K562 (cell line): Measurements from ENCODE around the gene UBE2D2. TPM values are rescaled to one million over a fixed set of nuclear protein-coding genes. Genes with fewer than 3 reads are reported as not detected.

Source experiments
- CXXC5 ChIP-seq: fragments of 250-450 bp; sonication (Bioruptor Pico); IDR thresholded peaks from 2 replicates; pipeline ENCODE4 v1.8.0; 2022; ENCODE audit warnings: inconsistent platforms, mild to moderate bottlenecking, moderate library complexity
- DNMT1 ChIP-seq: fragments of 450-650 bp; IDR thresholded peaks from 2 replicates; pipeline ENCODE4 v1.6.1; 2016; ENCODE audit warnings: antibody characterized with exemption, mild to moderate bottlenecking
- ESRRA ChIP-seq: fragments of 450-650 bp; IDR thresholded peaks from 2 replicates; pipeline ENCODE4 v1.6.1; 2014; ENCODE audit warnings: low read depth, mild to moderate bottlenecking, moderate library complexity, borderline replicate concordance
- IFI16 ChIP-seq: fragments of 250-450 bp; sonication (Bioruptor Pico); IDR thresholded peaks from 2 replicates; pipeline ENCODE4 v2.1.2; 2022; ENCODE audit warnings: mild to moderate bottlenecking, inconsistent platforms
- KAT7 ChIP-seq: sonication (generic); formaldehyde crosslinking; IDR thresholded peaks from 2 replicates; pipeline ENCODE4 v1.8.0; 2022; ENCODE audit warnings: missing genetic modification reagents, mild to moderate bottlenecking, borderline replicate concordance
- NFIC ChIP-seq: fragments of 450-650 bp; IDR thresholded peaks from 2 replicates; pipeline ENCODE4 v1.6.1; 2017; ENCODE audit warnings: mild to moderate bottlenecking, inconsistent platforms
- NR2C2 ChIP-seq, 2 experiments: fragments of 200-800 bp in 1 of 2; sonication (Bioruptor generic) in 1 of 2; sonication (generic) in 1 of 2; formaldehyde crosslinking in 1 of 2; IDR thresholded peaks; 2 replicates each; pipeline versions ENCODE4 v1.6.1 to v1.8.0; 2016 to 2022; ENCODE audit warnings: mild to moderate bottlenecking in 1 of 2, missing compliant biosample characterization in 1 of 2, missing genetic modification characterization in 1 of 2, missing genetic modification reagents in 1 of 2
- PHF21A ChIP-seq: fragments of 450-650 bp; IDR thresholded peaks from 2 replicates; pipeline ENCODE4 v1.6.1; 2017; ENCODE audit warnings: low read depth, borderline replicate concordance
- POLR2A ChIP-seq: fragments of 450-650 bp; conservative IDR thresholded peaks from 2 replicates; pipeline ENCODE4 v1.6.1; 2016
- SAFB2 ChIP-seq: fragments of 200-400 bp; formaldehyde crosslinking; IDR thresholded peaks from 2 replicates; pipeline ENCODE4 v1.6.1; 2018; ENCODE audit warnings: borderline replicate concordance, low read length, low read depth, moderate library complexity; ENCODE audit not compliant: severe bottlenecking
- SNRNP70 ChIP-seq: fragments of 200-400 bp; formaldehyde crosslinking; optimal IDR thresholded peaks from 2 replicates; pipeline ENCODE3; 2017; ENCODE audit warnings: low read depth, low read length
- TEAD2 ChIP-seq: fragments of 450-650 bp; IDR thresholded peaks from 2 replicates; pipeline ENCODE4 v1.6.1; 2016; ENCODE audit warnings: missing genetic modification characterization, control low read depth, missing compliant biosample characterization
- YBX1 ChIP-seq: fragments of 450-650 bp; IDR thresholded peaks from 2 replicates; pipeline ENCODE4 v1.7.1; 2016; ENCODE audit warnings: mild to moderate bottlenecking
- ZNF232 ChIP-seq: sonication (generic); formaldehyde crosslinking; IDR thresholded peaks from 2 replicates; pipeline ENCODE4 v1.8.0; 2022; ENCODE audit warnings: mild to moderate bottlenecking, missing genetic modification reagents
- polyA plus RNA-seq, 8 experiments: library from polyadenylated mRNA; depleted of rRNA in 4 of 8; stranded (reverse) in 5 of 8; unstranded in 3 of 8; fragments of >200 nt; fragmentation: Nextera tagmentation in 2 of 8; fragmentation: Illumina TruSeq in 1 of 8; extraction: Ambion mirVana in 2 of 8; extraction: Trizol in 1 of 8; gene quantifications; 2 replicates each; pipeline versions ENCODE4 v1.2.1 to v1.2.3, GENCODE V29; 2011 to 2014; ENCODE audit warnings: inconsistent platforms in 1 of 8, missing spikeins in 1 of 8
- total RNA-seq, 7 experiments: library from RNA; depleted of rRNA in 6 of 7; stranded (reverse); fragments of >200 nt in 6 of 7; fragmentation: Illumina TruSeq in 2 of 7; extraction: Trizol in 2 of 7; gene quantifications; 2 replicates each; pipeline versions ENCODE4 v1.2.1 to v1.2.3, GENCODE V29; 2011 to 2021; ENCODE audit warnings: low replicate concordance in 1 of 7
- TF ChIP-seq, protein P1 (sequence below): fragments of 250-450 bp; sonication (Bioruptor Pico); IDR thresholded peaks from 2 replicates; pipeline ENCODE4 v1.8.0; 2022; ENCODE audit warnings: inconsistent platforms
- TF ChIP-seq, protein P2 (sequence below): IDR thresholded peaks from 3 replicates; pipeline ENCODE4 v1.6.1; 2011; ENCODE audit warnings: borderline replicate concordance, mild to moderate bottlenecking; ENCODE audit not compliant: insufficient read length, insufficient read depth
- TF ChIP-seq, protein P3 (sequence below), 2 experiments: fragments of 150-350 bp in 1 of 2; IDR thresholded peaks; 2 replicates each; pipeline ENCODE4 v1.6.1; 2012 to 2016; ENCODE audit warnings: low read depth in 2 of 2, low read length in 2 of 2, mild to moderate bottlenecking in 1 of 2, moderate library complexity in 1 of 2
- TF ChIP-seq, protein P4 (sequence below): fragments of 450-650 bp; formaldehyde crosslinking; IDR thresholded peaks from 2 replicates; pipeline ENCODE4 v1.4.0; 2020; ENCODE audit warnings: mild to moderate bottlenecking

The UBE2D2 gene
- total and polyA plus RNA-seq, 9 of the 15 experiments (the other 6 are each of a cell fraction or from before 2014, with no cell fraction given) = 53.6 to 198 (median 122) TPM

DNA sequence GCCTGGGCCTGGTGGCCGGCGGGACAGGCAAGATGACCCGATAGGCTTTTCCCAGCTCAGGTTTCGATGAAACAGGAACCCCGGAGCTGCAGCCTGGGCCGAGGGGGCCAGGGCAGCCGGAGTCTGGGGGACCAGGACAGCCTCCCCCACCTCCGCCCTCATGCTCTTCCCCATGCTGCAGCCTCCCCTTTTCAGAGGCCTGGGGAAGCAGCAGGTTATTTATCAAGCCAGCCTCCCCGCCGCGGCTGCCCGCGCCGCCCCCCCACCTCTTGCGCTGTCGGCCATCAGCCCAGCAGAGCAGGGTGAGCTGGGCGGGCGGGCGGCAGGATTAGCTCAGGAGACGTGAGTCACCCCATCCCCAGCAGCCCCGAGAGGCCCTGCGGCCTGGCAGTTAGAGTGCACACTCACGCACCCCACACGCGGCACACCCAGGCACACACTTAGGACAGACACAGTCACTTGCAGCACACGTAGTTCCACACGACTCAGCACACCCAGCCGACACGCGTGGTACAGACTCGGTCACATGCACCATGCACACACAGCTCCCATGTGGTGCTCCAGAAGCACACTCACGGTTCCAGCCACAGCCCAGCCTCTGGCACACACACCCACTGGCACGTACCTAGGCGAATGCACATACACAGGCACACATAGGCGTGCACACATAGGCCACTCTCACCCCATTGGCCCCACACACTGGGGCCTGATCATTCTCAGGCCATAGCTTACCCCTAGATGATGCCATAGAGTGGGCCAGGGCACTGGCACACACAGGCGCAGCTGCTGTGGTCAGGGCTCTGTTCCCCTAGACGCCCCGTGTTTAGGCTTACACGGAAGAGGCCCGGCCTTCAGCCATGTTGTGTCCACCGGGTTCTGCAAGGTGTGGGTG, 100.0 kb downstream of the UBE2D2 start (continued):
- TF ChIP-seq SAFB2 = no peak
- no peak for TF ChIP-seq ZNF232 (CRISPR knock-in tag)
- no peak for TF ChIP-seq NR2C2 (CRISPR knock-in tag; IDR thresholded peaks at IDR 0.05)
- TF ChIP-seq NR2C2 (tag; IDR thresholded peaks at IDR 0.05) = 0 out of 2 replicates have a peak, but pooled peaks have one; percentile 44
- TF ChIP-seq, protein P1, sequence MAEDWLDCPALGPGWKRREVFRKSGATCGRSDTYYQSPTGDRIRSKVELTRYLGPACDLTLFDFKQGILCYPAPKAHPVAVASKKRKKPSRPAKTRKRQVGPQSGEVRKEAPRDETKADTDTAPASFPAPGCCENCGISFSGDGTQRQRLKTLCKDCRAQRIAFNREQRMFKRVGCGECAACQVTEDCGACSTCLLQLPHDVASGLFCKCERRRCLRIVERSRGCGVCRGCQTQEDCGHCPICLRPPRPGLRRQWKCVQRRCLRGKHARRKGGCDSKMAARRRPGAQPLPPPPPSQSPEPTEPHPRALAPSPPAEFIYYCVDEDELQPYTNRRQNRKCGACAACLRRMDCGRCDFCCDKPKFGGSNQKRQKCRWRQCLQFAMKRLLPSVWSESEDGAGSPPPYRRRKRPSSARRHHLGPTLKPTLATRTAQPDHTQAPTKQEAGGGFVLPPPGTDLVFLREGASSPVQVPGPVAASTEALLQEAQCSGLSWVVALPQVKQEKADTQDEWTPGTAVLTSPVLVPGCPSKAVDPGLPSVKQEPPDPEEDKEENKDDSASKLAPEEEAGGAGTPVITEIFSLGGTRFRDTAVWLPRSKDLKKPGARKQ (CRISPR knock-in tag) = no peak
- no peak for TF ChIP-seq KAT7 (CRISPR knock-in tag)
- TF ChIP-seq, protein P2, sequence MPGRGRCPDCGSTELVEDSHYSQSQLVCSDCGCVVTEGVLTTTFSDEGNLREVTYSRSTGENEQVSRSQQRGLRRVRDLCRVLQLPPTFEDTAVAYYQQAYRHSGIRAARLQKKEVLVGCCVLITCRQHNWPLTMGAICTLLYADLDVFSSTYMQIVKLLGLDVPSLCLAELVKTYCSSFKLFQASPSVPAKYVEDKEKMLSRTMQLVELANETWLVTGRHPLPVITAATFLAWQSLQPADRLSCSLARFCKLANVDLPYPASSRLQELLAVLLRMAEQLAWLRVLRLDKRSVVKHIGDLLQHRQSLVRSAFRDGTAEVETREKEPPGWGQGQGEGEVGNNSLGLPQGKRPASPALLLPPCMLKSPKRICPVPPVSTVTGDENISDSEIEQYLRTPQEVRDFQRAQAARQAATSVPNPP = no peak
- peak; percentile 44 for TF ChIP-seq NFIC
- TF ChIP-seq, protein P3, sequence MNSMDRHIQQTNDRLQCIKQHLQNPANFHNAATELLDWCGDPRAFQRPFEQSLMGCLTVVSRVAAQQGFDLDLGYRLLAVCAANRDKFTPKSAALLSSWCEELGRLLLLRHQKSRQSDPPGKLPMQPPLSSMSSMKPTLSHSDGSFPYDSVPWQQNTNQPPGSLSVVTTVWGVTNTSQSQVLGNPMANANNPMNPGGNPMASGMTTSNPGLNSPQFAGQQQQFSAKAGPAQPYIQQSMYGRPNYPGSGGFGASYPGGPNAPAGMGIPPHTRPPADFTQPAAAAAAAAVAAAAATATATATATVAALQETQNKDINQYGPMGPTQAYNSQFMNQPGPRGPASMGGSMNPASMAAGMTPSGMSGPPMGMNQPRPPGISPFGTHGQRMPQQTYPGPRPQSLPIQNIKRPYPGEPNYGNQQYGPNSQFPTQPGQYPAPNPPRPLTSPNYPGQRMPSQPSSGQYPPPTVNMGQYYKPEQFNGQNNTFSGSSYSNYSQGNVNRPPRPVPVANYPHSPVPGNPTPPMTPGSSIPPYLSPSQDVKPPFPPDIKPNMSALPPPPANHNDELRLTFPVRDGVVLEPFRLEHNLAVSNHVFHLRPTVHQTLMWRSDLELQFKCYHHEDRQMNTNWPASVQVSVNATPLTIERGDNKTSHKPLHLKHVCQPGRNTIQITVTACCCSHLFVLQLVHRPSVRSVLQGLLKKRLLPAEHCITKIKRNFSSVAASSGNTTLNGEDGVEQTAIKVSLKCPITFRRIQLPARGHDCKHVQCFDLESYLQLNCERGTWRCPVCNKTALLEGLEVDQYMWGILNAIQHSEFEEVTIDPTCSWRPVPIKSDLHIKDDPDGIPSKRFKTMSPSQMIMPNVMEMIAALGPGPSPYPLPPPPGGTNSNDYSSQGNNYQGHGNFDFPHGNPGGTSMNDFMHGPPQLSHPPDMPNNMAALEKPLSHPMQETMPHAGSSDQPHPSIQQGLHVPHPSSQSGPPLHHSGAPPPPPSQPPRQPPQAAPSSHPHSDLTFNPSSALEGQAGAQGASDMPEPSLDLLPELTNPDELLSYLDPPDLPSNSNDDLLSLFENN (IDR thresholded peaks at IDR 0.05; ENCODE audit: low read depth in 2 of 2, low read length in 2 of 2) = peak in 1 of 2 experiments; percentile 25; a peak in 1 of 4 replicates
- TF ChIP-seq CXXC5 = peak; percentile 88
- no peak for TF ChIP-seq SNRNP70
- TF ChIP-seq POLR2A = peak; percentile 46; the same call in 1 of the 2 replicates
- TF ChIP-seq ESRRA = no peak
- no peak for TF ChIP-seq TEAD2
- no peak for TF ChIP-seq DNMT1
- TF ChIP-seq, protein P4, sequence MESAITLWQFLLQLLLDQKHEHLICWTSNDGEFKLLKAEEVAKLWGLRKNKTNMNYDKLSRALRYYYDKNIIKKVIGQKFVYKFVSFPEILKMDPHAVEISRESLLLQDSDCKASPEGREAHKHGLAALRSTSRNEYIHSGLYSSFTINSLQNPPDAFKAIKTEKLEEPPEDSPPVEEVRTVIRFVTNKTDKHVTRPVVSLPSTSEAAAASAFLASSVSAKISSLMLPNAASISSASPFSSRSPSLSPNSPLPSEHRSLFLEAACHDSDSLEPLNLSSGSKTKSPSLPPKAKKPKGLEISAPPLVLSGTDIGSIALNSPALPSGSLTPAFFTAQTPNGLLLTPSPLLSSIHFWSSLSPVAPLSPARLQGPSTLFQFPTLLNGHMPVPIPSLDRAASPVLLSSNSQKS (CRISPR knock-in tag) = no peak
- TF ChIP-seq IFI16 = no peak
- no peak for TF ChIP-seq YBX1
- peak; percentile 68; the same call in 1 of the 2 replicates for TF ChIP-seq PHF21A
